DND-41 (cell line): ENCODE measurements around the gene RAC2.

Experiments used
- EZH2 ChIP-seq: IDR thresholded peaks from 3 replicates; pipeline ENCODE4 v1.6.1; 2012; ENCODE audit warnings: borderline replicate concordance, low read depth, mild to moderate bottlenecking, moderate library complexity, low read length, inconsistent platforms; ENCODE audit not compliant: severe bottlenecking
- TF ChIP-seq, protein P1 (sequence below): IDR thresholded peaks from 2 replicates; pipeline ENCODE4 v1.5.1; 2012; ENCODE audit warnings: borderline replicate concordance, low read length, moderate library complexity, mild to moderate bottlenecking; ENCODE audit not compliant: poor library complexity, severe bottlenecking; ENCODE audit errors: extremely low read depth

GRCh38 chr22:37263966-37264887 lies 20.2 kb upstream of the RAC2 start:
- TF ChIP-seq, protein P1, sequence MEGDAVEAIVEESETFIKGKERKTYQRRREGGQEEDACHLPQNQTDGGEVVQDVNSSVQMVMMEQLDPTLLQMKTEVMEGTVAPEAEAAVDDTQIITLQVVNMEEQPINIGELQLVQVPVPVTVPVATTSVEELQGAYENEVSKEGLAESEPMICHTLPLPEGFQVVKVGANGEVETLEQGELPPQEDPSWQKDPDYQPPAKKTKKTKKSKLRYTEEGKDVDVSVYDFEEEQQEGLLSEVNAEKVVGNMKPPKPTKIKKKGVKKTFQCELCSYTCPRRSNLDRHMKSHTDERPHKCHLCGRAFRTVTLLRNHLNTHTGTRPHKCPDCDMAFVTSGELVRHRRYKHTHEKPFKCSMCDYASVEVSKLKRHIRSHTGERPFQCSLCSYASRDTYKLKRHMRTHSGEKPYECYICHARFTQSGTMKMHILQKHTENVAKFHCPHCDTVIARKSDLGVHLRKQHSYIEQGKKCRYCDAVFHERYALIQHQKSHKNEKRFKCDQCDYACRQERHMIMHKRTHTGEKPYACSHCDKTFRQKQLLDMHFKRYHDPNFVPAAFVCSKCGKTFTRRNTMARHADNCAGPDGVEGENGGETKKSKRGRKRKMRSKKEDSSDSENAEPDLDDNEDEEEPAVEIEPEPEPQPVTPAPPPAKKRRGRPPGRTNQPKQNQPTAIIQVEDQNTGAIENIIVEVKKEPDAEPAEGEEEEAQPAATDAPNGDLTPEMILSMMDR, result no peak
- TF ChIP-seq EZH2, result no peak
